ENCODE results near the gene OR4S1.
A peak's percentile ranks its signal among the peaks of the same experiment; 100 is the strongest.
"Not testable (repeated sequence)": the region's sequence is repeated elsewhere in the genome, so short reads cannot be mapped to it uniquely, and the experiment has no call there.

The OR4S1 gene

GRCh38 chr11:48305923-48306322 is at the start of gene OR4S1:
Gene OR4S1 (plus strand): TSS chr11:48306223. CDS start chr11:48306223, 0 bp downstream.
- DNase-seq, result no peak

GRCh38 chr11:48261600-48261999 is 44.4 kb upstream of the OR4S1 start:
- no peak for DNase-seq

GRCh38 chr11:48263423-48263911 is 42.6 kb upstream of the OR4S1 start, which contains the start of gene OR4X1:
Gene OR4X1 (plus strand): TSS chr11:48263861. CDS start chr11:48263861, 0 bp downstream.
- no peak for DNase-seq

GRCh38 chr11:48270621-48271020 is 35.4 kb upstream of the OR4S1 start:
- no peak for DNase-seq

GRCh38 chr11:48272606-48273005 is 33.4 kb upstream of the OR4S1 start:
- no peak for DNase-seq

- DNase-seq, result peak; percentile 39
Measured at GRCh38 chr11:48307760-48308386, 1.9 kb downstream of the OR4S1 start.

- DNase-seq, result not testable (repeated sequence)
Measured at GRCh38 chr11:48313590-48313989, 7.6 kb downstream of the OR4S1 start.

- DNase-seq, result not testable (repeated sequence)
Measured at GRCh38 chr11:48319813-48320212, 13.8 kb downstream of the OR4S1 start.

GRCh38 chr11:48324620-48325019 is 18.6 kb downstream of the OR4S1 start, which contains the start of gene OR4C3:
Gene OR4C3 (plus strand): TSS chr11:48324920. CDS start chr11:48325022, 102 bp downstream.
- DNase-seq, result not testable (repeated sequence)

- no peak for DNase-seq
Measured at GRCh38 chr11:48341466-48341865, 35.4 kb downstream of the OR4S1 start.

- not testable (repeated sequence) for DNase-seq
Measured at GRCh38 chr11:48342505-48342904, 36.5 kb downstream of the OR4S1 start.

GRCh38 chr11:48346286-48346685 is 40.3 kb downstream of the OR4S1 start:
- not testable (repeated sequence) for DNase-seq

- no peak for DNase-seq
Measured at GRCh38 chr11:48354013-48354412, 48.0 kb downstream of the OR4S1 start.

GRCh38 chr11:48354677-48355076 is 48.7 kb downstream of the OR4S1 start:
- no peak for DNase-seq

Measured in activated CD4-positive, alpha-beta T cell treated with anti-CD3 and anti-CD28 coated beads for 1 hour (primary cell).